Neural cell (in vitro differentiated cells): ENCODE measurements around the gene GNG3. TPM values are rescaled to one million over a fixed set of nuclear protein-coding genes. Genes with fewer than 3 reads are reported as not detected.
A peak's percentile ranks its signal among the peaks of the same experiment; 100 is the strongest.

Source experiments
- H2AFZ ChIP-seq: fragments of 200-600, 300-800 bp; sonication (generic), shearing (Covaris generic); 2 replicates; pipeline ENCODE4 v1.6.0; 2014; ENCODE audit warnings: low read depth, mild to moderate bottlenecking, antibody characterized with exemption, low read length, moderate library complexity
- H3F3A ChIP-seq: fragments of 200-600 bp; shearing (Covaris generic); 2 replicates; pipeline ENCODE4 v1.6.1; 2016; ENCODE audit warnings: mild to moderate bottlenecking, moderate library complexity, mixed read lengths, antibody characterized with exemption, low read length; ENCODE audit not compliant: insufficient read depth, poor library complexity, severe bottlenecking
- H3K27ac ChIP-seq: fragments of 200-600, 300-800 bp; sonication (generic), shearing (Covaris generic); 2 replicates; pipeline ENCODE4 v1.5.1; 2014; ENCODE audit warnings: mild to moderate bottlenecking, low read length, moderate library complexity
- H3K27me3 ChIP-seq: fragments of 300-800, 200-600 bp; sonication (generic), shearing (Covaris generic); 2 replicates; pipeline ENCODE4 v1.6.0; 2014; ENCODE audit warnings: mild to moderate bottlenecking, low read depth, low read length, moderate library complexity; ENCODE audit not compliant: insufficient read depth
- H3K36me3 ChIP-seq: fragments of 300-800, 200-600 bp; sonication (generic), shearing (Covaris generic); 2 replicates; pipeline ENCODE4 v1.5.1; 2014; ENCODE audit warnings: mild to moderate bottlenecking, antibody characterized with exemption, low read length, moderate library complexity; ENCODE audit not compliant: insufficient read depth
- H3K4me2 ChIP-seq: fragments of 300-800, 200-600 bp; sonication (generic), shearing (Covaris generic); 2 replicates; pipeline ENCODE4 v1.6.0; 2014; ENCODE audit warnings: mild to moderate bottlenecking, low read length
- H3K4me3 ChIP-seq: fragments of 300-800, 200-600 bp; sonication (generic), shearing (Covaris generic); 2 replicates; pipeline ENCODE4 v1.5.1; 2014; ENCODE audit warnings: mild to moderate bottlenecking, low read length, moderate library complexity
- H3K79me2 ChIP-seq: fragments of 200-600 bp; shearing (Covaris generic); replicated peaks from 2 replicates; pipeline ENCODE4 v1.6.0; 2014; ENCODE audit warnings: mild to moderate bottlenecking, low read length, moderate library complexity; ENCODE audit not compliant: insufficient read depth
- H3K9ac ChIP-seq: fragments of 300-800, 200-600 bp; sonication (generic), shearing (Covaris generic); 2 replicates; pipeline ENCODE4 v1.6.1; 2016; ENCODE audit warnings: mild to moderate bottlenecking, low read length, mixed read lengths
- H3K9me2 ChIP-seq: fragments of 200-600 bp; shearing (Covaris generic); 2 replicates; pipeline ENCODE4 v1.6.1; 2016; ENCODE audit warnings: mild to moderate bottlenecking, low read length, mixed read lengths; ENCODE audit not compliant: insufficient read depth
- H3K9me3 ChIP-seq: fragments of 200-600, 300-800 bp; sonication (generic), shearing (Covaris generic); 2 replicates; pipeline ENCODE4 v1.6.1; 2016; ENCODE audit warnings: mild to moderate bottlenecking, mixed run types, low read length, moderate library complexity, mixed read lengths
- H4K20me1 ChIP-seq: fragments of 200-600 bp; shearing (Covaris generic); 2 replicates; pipeline ENCODE4 v1.6.1; 2016; ENCODE audit warnings: mild to moderate bottlenecking, mixed run types; ENCODE audit not compliant: insufficient read depth
- EP300 ChIP-seq: fragments of 450-650 bp; conservative IDR thresholded peaks from 2 replicates; pipeline ENCODE4 v1.6.1; 2014; ENCODE audit warnings: antibody characterized with exemption, mild to moderate bottlenecking, moderate library complexity; ENCODE audit not compliant: poor library complexity, severe bottlenecking
- EZH2 ChIP-seq: fragments of 200-600, 300-800 bp; shearing (Covaris generic), sonication (generic); IDR thresholded peaks from 2 replicates; pipeline ENCODE4 v1.6.1; 2014; ENCODE audit warnings: antibody characterized with exemption, low read length, borderline replicate concordance, mild to moderate bottlenecking; ENCODE audit not compliant: insufficient read depth, poor library complexity, severe bottlenecking
- MXI1 ChIP-seq: fragments of 450-650 bp; conservative IDR thresholded peaks from 2 replicates; pipeline ENCODE4 v1.6.1; 2014; ENCODE audit warnings: antibody characterized with exemption, mild to moderate bottlenecking; ENCODE audit not compliant: poor library complexity, severe bottlenecking
- POLR2AphosphoS5 ChIP-seq: IDR thresholded peaks from 2 replicates; pipeline ENCODE4 v1.6.1; 2012
- RAD21 ChIP-seq: fragments of 450-650 bp; conservative IDR thresholded peaks from 2 replicates; pipeline ENCODE4 v1.6.1; 2014; ENCODE audit warnings: antibody characterized with exemption, mild to moderate bottlenecking, moderate library complexity
- REST ChIP-seq: IDR thresholded peaks from 2 replicates; pipeline ENCODE4 v1.6.1; 2012; ENCODE audit warnings: borderline replicate concordance
- SMC3 ChIP-seq: fragments of 450-650 bp; conservative IDR thresholded peaks from 2 replicates; pipeline ENCODE4 v1.6.1; 2014; ENCODE audit warnings: antibody characterized with exemption, mild to moderate bottlenecking, moderate library complexity; ENCODE audit not compliant: poor library complexity
- TAF1 ChIP-seq: IDR thresholded peaks from 2 replicates; pipeline ENCODE4 v1.6.1; 2012; ENCODE audit warnings: low read depth
- polyA plus RNA-seq: library from polyadenylated mRNA; depleted of rRNA; stranded (reverse); fragments of >200 nt; gene quantifications from 2 replicates; pipeline ENCODE4 v1.2.3, GENCODE V29; 2014
- TF ChIP-seq, protein P1 (sequence below): fragments of 450-650 bp; IDR thresholded peaks from 2 replicates; pipeline ENCODE4 v1.5.1; 2014; ENCODE audit warnings: antibody characterized with exemption, mild to moderate bottlenecking, moderate library complexity; ENCODE audit not compliant: poor library complexity, severe bottlenecking

GNG3 gene
- polyA plus RNA-seq, 1 donor from 2014 or later = 121 TPM

DNA sequence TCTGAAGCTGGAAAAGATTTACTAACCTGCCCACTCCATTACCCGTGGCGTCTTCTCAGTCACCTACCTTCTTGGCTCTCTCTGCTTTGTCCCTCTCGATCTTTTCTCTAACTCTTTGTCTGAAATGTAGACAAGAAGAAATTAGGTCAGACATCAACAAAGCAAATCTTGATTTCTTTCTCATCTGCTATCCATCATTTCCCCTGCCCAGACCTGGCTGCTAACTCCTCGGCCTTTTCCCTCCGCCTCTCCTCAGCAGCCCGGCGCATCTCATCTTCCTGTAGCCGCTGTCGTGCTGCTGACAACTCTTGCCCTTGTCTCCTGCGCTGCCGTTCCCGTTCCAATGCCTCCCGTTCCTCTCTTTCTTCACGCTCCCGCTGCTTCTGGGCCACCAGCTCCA is 29.8 kb upstream of the GNG3 start:
- Histone ChIP-seq H3K27ac (no peak overlapping the region), H3K9ac (peak overlapping the region; percentile 84), H3K9me3 (no peaks in the 10 kb centered on the region), H2AFZ (no peak overlapping the region), H3K9me2 (no peaks in the 10 kb centered on the region), H3F3A (no peaks in the 10 kb centered on the region), H3K79me2 (peaks cover 8% of the 10 kb centered on the region), H3K4me3 (peak overlapping the region; percentile 79), H3K27me3 (no peaks in the 10 kb centered on the region), H4K20me1 (no peaks in the 10 kb centered on the region), H3K4me2 (peak overlapping the region; percentile 91), H3K36me3 (no peaks in the 10 kb centered on the region)
- TF ChIP-seq EP300 (no peak), MXI1 (no peak), EZH2 (no peak), POLR2AphosphoS5 (no peak), SMC3 (no peak), RAD21 (no peak), TAF1 (no peak), REST (no peak)
- TF ChIP-seq, protein P1, sequence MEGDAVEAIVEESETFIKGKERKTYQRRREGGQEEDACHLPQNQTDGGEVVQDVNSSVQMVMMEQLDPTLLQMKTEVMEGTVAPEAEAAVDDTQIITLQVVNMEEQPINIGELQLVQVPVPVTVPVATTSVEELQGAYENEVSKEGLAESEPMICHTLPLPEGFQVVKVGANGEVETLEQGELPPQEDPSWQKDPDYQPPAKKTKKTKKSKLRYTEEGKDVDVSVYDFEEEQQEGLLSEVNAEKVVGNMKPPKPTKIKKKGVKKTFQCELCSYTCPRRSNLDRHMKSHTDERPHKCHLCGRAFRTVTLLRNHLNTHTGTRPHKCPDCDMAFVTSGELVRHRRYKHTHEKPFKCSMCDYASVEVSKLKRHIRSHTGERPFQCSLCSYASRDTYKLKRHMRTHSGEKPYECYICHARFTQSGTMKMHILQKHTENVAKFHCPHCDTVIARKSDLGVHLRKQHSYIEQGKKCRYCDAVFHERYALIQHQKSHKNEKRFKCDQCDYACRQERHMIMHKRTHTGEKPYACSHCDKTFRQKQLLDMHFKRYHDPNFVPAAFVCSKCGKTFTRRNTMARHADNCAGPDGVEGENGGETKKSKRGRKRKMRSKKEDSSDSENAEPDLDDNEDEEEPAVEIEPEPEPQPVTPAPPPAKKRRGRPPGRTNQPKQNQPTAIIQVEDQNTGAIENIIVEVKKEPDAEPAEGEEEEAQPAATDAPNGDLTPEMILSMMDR = no peak

DNA sequence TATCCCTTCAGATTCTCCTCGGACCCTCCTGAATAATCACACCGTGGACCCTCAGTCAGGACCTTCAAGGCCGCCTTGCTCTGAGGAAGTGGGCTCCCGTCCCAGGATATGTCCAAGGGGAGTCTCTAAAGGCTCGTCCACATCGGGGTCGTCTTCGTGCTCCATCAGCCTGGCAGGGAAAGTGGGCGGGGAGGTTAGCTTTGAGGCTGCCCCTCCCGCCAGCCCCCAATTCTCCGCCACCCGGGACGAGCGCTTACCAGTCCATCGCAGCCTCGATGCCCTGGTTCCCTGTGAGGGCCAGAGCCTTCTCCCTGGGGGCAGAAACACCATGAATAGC is 29.1 kb upstream of the GNG3 start:
- no peaks in the 10 kb centered on the region for H3K9me2 ChIP-seq
- H3F3A ChIP-seq = no peaks in the 10 kb centered on the region
- no peaks in the 10 kb centered on the region for H3K36me3 ChIP-seq
- H3K9ac ChIP-seq = peak overlapping the region; percentile 84
- H3K27me3 ChIP-seq = no peaks in the 10 kb centered on the region
- H3K27ac ChIP-seq = peak overlapping the region; percentile 69
- peak overlapping the region; percentile 79 for H3K4me3 ChIP-seq
- no peaks in the 10 kb centered on the region for H3K9me3 ChIP-seq
- peaks cover 8% of the 10 kb centered on the region for H3K79me2 ChIP-seq
- peak overlapping the region; percentile 91 for H3K4me2 ChIP-seq
- no peak for TF ChIP-seq EZH2
- TF ChIP-seq, protein P1 = no peak
- no peak for TF ChIP-seq RAD21
- no peak for TF ChIP-seq REST
- TF ChIP-seq TAF1 = no peak
- no peak for TF ChIP-seq MXI1
- TF ChIP-seq EP300 = no peak
- TF ChIP-seq SMC3 = no peak
- TF ChIP-seq POLR2AphosphoS5 = no peak
- H4K20me1 ChIP-seq = no peaks in the 10 kb centered on the region
- H2AFZ ChIP-seq = peak overlapping the region; percentile 60
